SKM-1 treated with dmso at 0.1 percent for 144 hours (cell line): ENCODE measurements around the gene SLC22A5.
"Not testable (repeated sequence)": the region's sequence is repeated elsewhere in the genome, so short reads cannot be mapped to it uniquely, and the experiment has no call there.

ENCODE experiments used
- DNase-seq: peaks from one replicate; lab custom pipeline; 2025; ENCODE audit not compliant: unreplicated experiment; lab: John Stamatoyannopoulos, UW

The SLC22A5 gene

GRCh38 chr5:132387640-132388117, 18.2 kb downstream of the SLC22A5 start:
- peak; percentile 43 for DNase-seq

- DNase-seq = no peak
These were observed 18.9 kb downstream of the SLC22A5 start for GRCh38 chr5:132388244-132389050.

- no peak for DNase-seq
These were observed 19.5 kb downstream of the SLC22A5 start for GRCh38 chr5:132389051-132389331.

- no peak for DNase-seq
These were observed 20.2 kb downstream of the SLC22A5 start for GRCh38 chr5:132389585-132390286.

- DNase-seq = no peak
These were observed 21.7 kb downstream of the SLC22A5 start for GRCh38 chr5:132391247-132391646.

- no peak for DNase-seq
These were observed 22.4 kb downstream of the SLC22A5 start for GRCh38 chr5:132391870-132392269.

GRCh38 chr5:132392411-132392810, 22.9 kb downstream of the SLC22A5 start:
- DNase-seq = no peak

- DNase-seq = no peak
These were observed 23.7 kb downstream of the SLC22A5 start for GRCh38 chr5:132392978-132393825.

GRCh38 chr5:132394667-132395259, 25.3 kb downstream of the SLC22A5 start:
- no peak for DNase-seq

- no peak for DNase-seq
These were observed 27.1 kb downstream of the SLC22A5 start for GRCh38 chr5:132396589-132397031.

- DNase-seq = no peak
These were observed 27.7 kb downstream of the SLC22A5 start for GRCh38 chr5:132397224-132397623.

GRCh38 chr5:132397936-132398675, 28.6 kb downstream of the SLC22A5 start:
- not testable (repeated sequence) for DNase-seq

- not testable (repeated sequence) for DNase-seq
These were observed 34.5 kb downstream of the SLC22A5 start for GRCh38 chr5:132404041-132404440.

GRCh38 chr5:132405646-132406045, 36.1 kb downstream of the SLC22A5 start:
- DNase-seq = peak; percentile 20

GRCh38 chr5:132406144-132406783, 36.8 kb downstream of the SLC22A5 start:
- no peak for DNase-seq

- DNase-seq = no peak
These were observed 38.5 kb downstream of the SLC22A5 start for GRCh38 chr5:132407970-132408369.

- DNase-seq = no peak
These were observed 38.9 kb downstream of the SLC22A5 start for GRCh38 chr5:132408456-132408855.

- DNase-seq = no peak
These were observed 39.5 kb downstream of the SLC22A5 start for GRCh38 chr5:132408965-132409364.

- peak; percentile 72 for DNase-seq
These were observed 41.2 kb downstream of the SLC22A5 start for GRCh38 chr5:132410451-132411303.
